C4-2B (cell line): ENCODE results near the gene SFTPD.
"Not testable (repeated sequence)": the region's sequence is repeated elsewhere in the genome, so short reads cannot be mapped to it uniquely, and the experiment has no call there.

ENCODE experiments used
- H3K27ac ChIP-seq: fragments of 450-650 bp; 2 replicates; pipeline ENCODE4 v1.5.1; 2017
- ZFX ChIP-seq: fragments of 450-650 bp; IDR thresholded peaks from 2 replicates; pipeline ENCODE4 v1.6.1; 2017
- TF ChIP-seq, protein P1 (sequence below): fragments of 450-650 bp; conservative IDR thresholded peaks from 2 replicates; pipeline ENCODE4 v1.5.1; 2017; ENCODE audit warnings: mild to moderate bottlenecking

The SFTPD gene

DNA sequence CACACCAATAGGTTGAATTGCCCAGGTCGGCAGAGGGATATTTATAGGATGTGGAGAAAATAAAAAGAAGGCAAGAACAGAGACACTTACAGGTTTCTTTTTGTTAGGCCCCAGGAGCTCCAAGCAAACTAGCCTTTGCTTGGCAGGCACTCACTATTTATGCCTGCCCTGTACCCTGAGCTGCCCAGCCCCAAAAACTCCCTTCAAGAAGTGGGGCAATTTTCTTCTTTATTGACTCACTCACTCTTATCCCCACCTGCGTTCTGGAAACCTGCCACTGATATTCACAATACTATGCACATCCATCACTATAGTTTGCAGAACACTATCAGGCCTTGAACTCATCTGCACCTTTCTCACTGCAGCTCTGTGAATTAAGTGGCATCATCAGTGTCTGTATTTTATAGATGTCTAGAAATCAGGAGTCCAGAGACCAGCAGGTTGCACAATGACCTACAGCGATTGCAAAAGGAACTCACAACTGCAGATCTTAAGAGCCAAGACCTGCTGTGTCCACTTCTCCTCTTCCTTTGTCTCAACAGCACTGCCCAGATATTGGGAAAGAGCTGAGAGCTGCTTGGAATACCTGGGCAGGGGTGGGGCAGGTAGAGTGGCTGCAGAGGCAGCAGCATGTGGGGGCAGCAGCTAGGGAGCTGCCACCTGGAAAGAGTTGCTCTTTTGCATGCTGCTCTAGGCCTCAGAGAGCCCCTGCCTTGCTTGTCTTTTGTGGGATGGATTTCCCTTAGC, at the start of gene SFTPD:
Gene SFTPD, minus strand, starts transcription at position 130 of the 747 bp plus-strand sequence. CDS start 2,446 bp downstream, outside the sequence.
- TF ChIP-seq, protein P1, sequence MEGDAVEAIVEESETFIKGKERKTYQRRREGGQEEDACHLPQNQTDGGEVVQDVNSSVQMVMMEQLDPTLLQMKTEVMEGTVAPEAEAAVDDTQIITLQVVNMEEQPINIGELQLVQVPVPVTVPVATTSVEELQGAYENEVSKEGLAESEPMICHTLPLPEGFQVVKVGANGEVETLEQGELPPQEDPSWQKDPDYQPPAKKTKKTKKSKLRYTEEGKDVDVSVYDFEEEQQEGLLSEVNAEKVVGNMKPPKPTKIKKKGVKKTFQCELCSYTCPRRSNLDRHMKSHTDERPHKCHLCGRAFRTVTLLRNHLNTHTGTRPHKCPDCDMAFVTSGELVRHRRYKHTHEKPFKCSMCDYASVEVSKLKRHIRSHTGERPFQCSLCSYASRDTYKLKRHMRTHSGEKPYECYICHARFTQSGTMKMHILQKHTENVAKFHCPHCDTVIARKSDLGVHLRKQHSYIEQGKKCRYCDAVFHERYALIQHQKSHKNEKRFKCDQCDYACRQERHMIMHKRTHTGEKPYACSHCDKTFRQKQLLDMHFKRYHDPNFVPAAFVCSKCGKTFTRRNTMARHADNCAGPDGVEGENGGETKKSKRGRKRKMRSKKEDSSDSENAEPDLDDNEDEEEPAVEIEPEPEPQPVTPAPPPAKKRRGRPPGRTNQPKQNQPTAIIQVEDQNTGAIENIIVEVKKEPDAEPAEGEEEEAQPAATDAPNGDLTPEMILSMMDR: no peak
- no peak for TF ChIP-seq ZFX
- no peak within 1 kb of the TSS for H3K27ac ChIP-seq

DNA sequence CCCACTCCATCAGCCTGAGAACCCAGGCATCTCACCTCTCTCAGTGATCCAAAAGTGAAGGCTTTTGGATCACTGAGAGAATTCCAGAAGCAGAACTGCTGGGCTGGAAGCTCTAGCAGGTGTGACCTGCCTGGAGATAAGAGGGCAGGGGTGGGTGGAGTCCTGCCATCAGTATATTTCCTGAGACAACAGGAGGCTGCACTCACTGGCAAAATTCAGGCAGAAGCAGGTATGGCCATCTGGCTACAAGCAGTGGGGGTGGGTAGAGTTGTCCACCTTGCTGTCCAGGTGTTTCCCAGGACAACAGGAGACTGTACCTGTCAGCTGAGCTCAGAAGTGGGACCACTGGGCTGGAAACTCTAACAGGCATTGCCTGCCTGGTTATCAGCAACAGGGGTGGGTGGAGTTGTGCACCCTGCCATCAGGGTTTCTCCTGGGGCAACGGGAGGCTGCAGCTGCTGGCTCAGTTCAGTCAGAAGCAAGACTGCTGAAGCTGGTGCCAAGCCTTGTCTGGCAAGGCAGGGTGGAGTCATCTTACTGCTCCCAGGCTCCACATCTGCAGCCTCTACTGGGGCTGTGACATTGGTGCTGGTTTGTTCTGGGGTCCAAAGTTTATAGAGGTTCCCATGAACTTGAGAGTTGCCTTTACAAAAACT, 47.2 kb upstream of the SFTPD start:
- TF ChIP-seq ZFX: no peak
- TF ChIP-seq, protein P1: no peak
- no peak overlapping the region for H3K27ac ChIP-seq

DNA sequence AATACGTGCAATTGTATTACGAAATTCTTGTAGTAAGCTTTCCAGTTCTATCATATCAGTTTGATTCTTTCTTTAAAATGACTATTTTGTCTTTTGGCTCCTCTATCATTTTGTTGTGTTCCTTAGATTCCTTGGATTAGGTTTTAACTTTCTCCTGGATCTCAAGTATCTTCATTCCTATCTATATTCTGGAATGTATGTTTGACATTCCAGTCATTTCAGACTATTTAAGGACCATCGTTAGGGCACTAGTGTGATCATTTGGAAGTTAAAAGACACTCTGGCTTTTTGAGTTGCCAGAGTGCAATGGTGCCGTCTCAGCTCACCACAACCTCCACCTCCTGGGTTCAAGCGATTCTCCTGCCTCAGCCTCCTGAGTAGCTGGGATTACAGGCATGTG, 45.7 kb upstream of the SFTPD start:
- TF ChIP-seq, protein P1: no peak

DNA sequence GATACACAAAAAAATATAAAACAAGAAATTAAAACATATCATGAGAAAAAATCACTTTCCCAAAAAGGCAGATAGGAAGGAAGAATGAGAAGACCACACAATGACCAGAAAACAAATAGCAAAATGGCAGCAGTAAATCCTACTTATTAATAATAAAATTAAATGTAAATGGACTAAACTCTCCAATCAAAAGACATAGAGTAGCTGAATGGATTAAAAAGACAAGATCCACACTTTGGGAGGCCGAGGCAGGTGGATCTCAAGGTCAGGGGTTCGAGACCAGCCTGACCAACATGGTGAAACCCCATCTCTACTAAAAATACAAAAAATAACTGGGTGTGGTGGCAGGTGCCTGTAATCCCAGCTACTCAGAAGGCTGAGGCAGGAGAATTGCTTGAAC, 39.3 kb upstream of the SFTPD start:
- H3K27ac ChIP-seq: not testable (repeated sequence)

More for the DNA sequence above, 45.7 kb upstream of the SFTPD start:
- H3K27ac ChIP-seq: no peak overlapping the region

DNA sequence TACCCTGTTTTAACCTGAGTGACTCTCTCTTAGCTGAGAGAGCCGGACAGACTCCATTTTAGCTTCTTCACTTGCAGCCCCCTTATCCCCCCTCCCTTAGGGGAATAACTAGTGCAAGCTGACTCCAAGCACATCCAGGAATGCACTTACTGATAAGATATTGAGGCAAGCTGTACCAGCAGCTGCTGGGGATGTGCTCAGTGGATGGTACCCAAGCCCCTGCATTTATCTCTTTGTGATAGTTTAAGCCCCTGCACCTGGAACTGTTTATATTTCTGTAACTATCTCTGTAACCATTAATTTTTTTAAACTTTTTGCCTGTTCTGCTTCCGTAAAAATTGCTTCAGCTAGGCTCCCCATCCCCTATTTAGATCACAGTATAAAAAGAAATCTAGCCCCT, 37.8 kb upstream of the SFTPD start:
- H3K27ac ChIP-seq: not testable (repeated sequence)

DNA sequence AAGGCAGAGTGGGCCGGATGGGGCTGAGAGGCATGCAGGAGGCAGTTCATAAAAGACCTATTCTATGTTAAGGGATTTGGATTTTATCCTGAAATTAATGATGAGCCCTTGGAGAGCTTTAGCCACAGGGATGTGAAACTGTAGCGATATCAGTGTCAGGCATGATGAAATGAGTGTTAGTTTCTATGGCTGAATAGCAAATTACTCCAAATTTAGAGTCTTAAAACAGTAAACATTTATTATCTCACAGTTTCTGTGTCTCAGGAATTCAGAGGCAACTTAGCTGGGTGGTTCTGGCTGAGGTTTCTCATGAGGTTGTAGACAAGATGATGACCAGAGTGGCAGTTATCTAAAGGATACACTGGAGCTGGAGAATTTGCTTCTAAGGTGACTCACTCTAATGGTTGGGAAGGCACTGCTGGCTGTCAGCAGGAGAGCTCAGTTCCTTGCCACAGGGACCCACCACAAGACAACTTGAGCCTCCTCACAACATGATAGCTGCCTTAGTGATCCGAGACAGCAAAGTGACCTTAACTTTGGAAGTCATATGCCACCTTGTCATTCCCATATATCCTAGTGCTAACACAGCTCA, 36.7 kb upstream of the SFTPD start:
- no peak overlapping the region for H3K27ac ChIP-seq
- no peak for TF ChIP-seq ZFX
- TF ChIP-seq, protein P1: no peak

DNA sequence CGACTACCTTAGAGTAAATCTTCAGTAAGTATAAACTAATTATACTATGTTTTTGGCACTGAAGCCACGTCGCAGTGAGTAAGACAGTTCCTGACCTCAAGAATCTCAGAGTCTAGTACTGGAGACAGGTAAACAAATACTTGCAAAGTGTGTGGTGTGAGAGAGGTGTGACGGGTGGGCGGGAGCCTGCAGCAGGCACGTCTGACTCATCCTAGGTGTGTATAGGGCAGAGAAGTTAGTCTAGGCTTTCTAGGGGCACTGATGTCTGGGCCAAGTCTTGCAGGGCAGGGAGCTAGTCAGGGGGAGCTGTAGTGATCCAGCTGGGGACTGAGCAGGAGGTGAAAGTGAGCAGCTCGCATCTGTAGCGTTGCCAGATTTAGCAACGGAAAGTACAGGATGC, 35.9 kb upstream of the SFTPD start:
- no peak for TF ChIP-seq ZFX
- TF ChIP-seq, protein P1: no peak
- H3K27ac ChIP-seq: no peak overlapping the region

DNA sequence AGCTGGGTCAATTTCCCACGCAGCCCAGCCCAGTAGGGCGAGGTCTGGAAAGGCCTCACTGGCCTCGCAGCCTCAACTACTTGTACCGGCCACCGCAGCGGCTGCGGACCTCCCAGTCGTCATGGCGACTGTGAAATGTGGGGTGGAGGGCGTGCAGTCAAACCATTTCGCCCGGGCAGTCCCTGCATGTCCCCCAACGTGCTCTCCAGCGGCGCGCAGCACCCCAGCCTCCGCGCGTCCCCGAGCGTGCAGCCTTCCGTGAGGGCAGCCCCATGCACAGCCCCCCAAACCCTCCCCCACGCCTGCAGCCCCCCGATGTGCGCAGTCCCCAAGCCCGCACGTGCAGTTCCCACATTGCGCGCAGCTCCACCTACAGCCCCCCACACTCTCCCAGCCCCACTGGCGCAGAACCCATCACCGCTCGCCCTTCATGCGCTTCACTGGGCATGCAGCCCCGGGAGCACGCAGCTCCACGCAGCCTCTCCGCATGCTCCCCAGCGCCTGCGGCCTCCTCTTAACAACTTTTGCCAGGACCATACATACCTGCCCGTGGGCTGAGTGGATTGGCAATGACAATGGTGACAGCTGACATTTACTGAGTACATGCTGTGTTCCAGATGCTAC, 34.5 kb upstream of the SFTPD start:
- TF ChIP-seq, protein P1: no peak
- TF ChIP-seq ZFX: no peak
- H3K27ac ChIP-seq: no peak overlapping the region
